K562 (cell line): ENCODE data around the gene KCNJ14. TPM values are rescaled to one million over a fixed set of nuclear protein-coding genes. Genes with fewer than 3 reads are reported as not detected.
A peak's percentile ranks its signal among the peaks of the same experiment; 100 is the strongest.

Experiments used
- ARHGAP35 ChIP-seq: fragments of 450-650 bp; IDR thresholded peaks from 2 replicates; pipeline ENCODE4 v1.6.1; 2018; ENCODE audit not compliant: partially characterized antibody
- ARNT ChIP-seq, 2 experiments: fragments of 450-650 bp; IDR thresholded peaks; 2 replicates each; pipeline ENCODE4 v1.6.1; 2016; ENCODE audit warnings: mild to moderate bottlenecking in 1 of 2
- C11orf30 ChIP-seq: fragments of 450-650 bp; IDR thresholded peaks from 2 replicates; pipeline ENCODE4 v1.6.1; 2016; ENCODE audit warnings: low read depth, mild to moderate bottlenecking
- CTCFL ChIP-seq: IDR thresholded peaks from 2 replicates; pipeline ENCODE4 v1.6.1; 2011; ENCODE audit warnings: borderline replicate concordance, low read depth, mild to moderate bottlenecking, moderate library complexity, low read length; ENCODE audit not compliant: insufficient read depth, poor library complexity, severe bottlenecking
- E2F3 ChIP-seq: fragments of 250-450 bp; sonication (Bioruptor Pico); IDR thresholded peaks from 2 replicates; pipeline ENCODE4 v1.4.0; 2020; ENCODE audit warnings: mild to moderate bottlenecking
- GABPA ChIP-seq: fragments of 200-800 bp; sonication (Bioruptor generic); conservative IDR thresholded peaks from 2 replicates; pipeline ENCODE4 v1.6.1; 2016; ENCODE audit warnings: low read depth, missing genetic modification characterization, missing compliant biosample characterization
- LCOR ChIP-seq: sonication (generic); formaldehyde crosslinking; IDR thresholded peaks from 2 replicates; pipeline ENCODE4 v1.8.0; 2022; ENCODE audit warnings: mild to moderate bottlenecking, missing genetic modification reagents
- MBD2 ChIP-seq: sonication (generic); IDR thresholded peaks from 2 replicates; pipeline ENCODE4 v1.6.1; 2016; ENCODE audit warnings: low read depth, borderline replicate concordance
- NR2C2 ChIP-seq, 2 experiments: fragments of 200-800 bp in 1 of 2; sonication (Bioruptor generic) in 1 of 2; sonication (generic) in 1 of 2; formaldehyde crosslinking in 1 of 2; IDR thresholded peaks; 2 replicates each; pipeline versions ENCODE4 v1.6.1 to v1.8.0; 2016 to 2022; ENCODE audit warnings: mild to moderate bottlenecking in 1 of 2, missing compliant biosample characterization in 1 of 2, missing genetic modification characterization in 1 of 2, missing genetic modification reagents in 1 of 2
- RAD21 ChIP-seq, 2 experiments: fragments of 250-450 bp in 1 of 2; fragments of 450-650 bp in 1 of 2; sonication (Bioruptor Pico) in 1 of 2; formaldehyde crosslinking in 1 of 2; IDR thresholded peaks in 1 of 2; conservative IDR thresholded peaks in 1 of 2; 2 replicates each; pipeline versions ENCODE4 v1.4.0 to v1.8.0; 2020 to 2022; ENCODE audit warnings: mild to moderate bottlenecking in 2 of 2, moderate library complexity in 1 of 2
- SIX5 ChIP-seq, 2 experiments: IDR thresholded peaks; 2 replicates each; pipeline ENCODE4 v1.6.1; 2011; ENCODE audit warnings: low read length in 2 of 2, borderline replicate concordance in 1 of 2, low read depth in 1 of 2, mild to moderate bottlenecking in 1 of 2, moderate library complexity in 1 of 2; ENCODE audit not compliant: insufficient read depth in 1 of 2
- SMARCA4 ChIP-seq: fragments of 450-650 bp; IDR thresholded peaks from 2 replicates; pipeline ENCODE4 v1.6.1; 2016
- SOX6 ChIP-seq: fragments of 450-650 bp; IDR thresholded peaks from 2 replicates; pipeline ENCODE4 v1.6.1; 2014; ENCODE audit warnings: mild to moderate bottlenecking
- TRIM25 ChIP-seq: fragments of 450-650 bp; IDR thresholded peaks from 2 replicates; pipeline ENCODE4 v1.7.0; 2016; ENCODE audit warnings: borderline replicate concordance
- ZBTB5 ChIP-seq: fragments of 450-650 bp; IDR thresholded peaks from 2 replicates; pipeline ENCODE4 v1.6.1; 2017; ENCODE audit warnings: antibody characterized with exemption
- ZC3H4 ChIP-seq: sonication (generic); formaldehyde crosslinking; IDR thresholded peaks from 2 replicates; pipeline ENCODE4 v1.9.0; 2021; ENCODE audit warnings: missing genetic modification reagents, borderline replicate concordance
- ZEB2 ChIP-seq: fragments of 450-650 bp; IDR thresholded peaks from 2 replicates; pipeline ENCODE4 v1.6.1; 2016
- ZFP36 ChIP-seq: fragments of 150-350 bp; IDR thresholded peaks from 2 replicates; pipeline ENCODE4 v1.6.1; 2018; ENCODE audit warnings: low read length, low read depth; ENCODE audit not compliant: partially characterized antibody
- ZNF184 ChIP-seq: sonication (generic); formaldehyde crosslinking; IDR thresholded peaks from 2 replicates; pipeline ENCODE4 v1.5.0; 2020; ENCODE audit warnings: missing genetic modification reagents
- ZNF668 ChIP-seq: fragments of 250-450 bp; sonication (Bioruptor Pico); IDR thresholded peaks from 2 replicates; pipeline ENCODE4 v1.8.0; 2022; ENCODE audit warnings: mild to moderate bottlenecking, inconsistent platforms
- polyA plus RNA-seq, 8 experiments: library from polyadenylated mRNA; depleted of rRNA in 4 of 8; stranded (reverse) in 5 of 8; unstranded in 3 of 8; fragments of >200 nt; fragmentation: Nextera tagmentation in 2 of 8; fragmentation: Illumina TruSeq in 1 of 8; extraction: Ambion mirVana in 2 of 8; extraction: Trizol in 1 of 8; gene quantifications; 2 replicates each; pipeline versions ENCODE4 v1.2.1 to v1.2.3, GENCODE V29; 2011 to 2014; ENCODE audit warnings: inconsistent platforms in 1 of 8, missing spikeins in 1 of 8
- total RNA-seq, 7 experiments: library from RNA; depleted of rRNA in 6 of 7; stranded (reverse); fragments of >200 nt in 6 of 7; fragmentation: Illumina TruSeq in 2 of 7; extraction: Trizol in 2 of 7; gene quantifications; 2 replicates each; pipeline versions ENCODE4 v1.2.1 to v1.2.3, GENCODE V29; 2011 to 2021; ENCODE audit warnings: low replicate concordance in 1 of 7

Gene KCNJ14
- total and polyA plus RNA-seq, 9 of the 15 experiments (the other 6 are each of a cell fraction or from before 2014, with no cell fraction given) = 0.15 to 1.6 (median 0.49) TPM

- TF ChIP-seq ZNF184 (CRISPR knock-in tag) (no peak), C11orf30 (peak; percentile 52; the same call in 1 of the 2 replicates), NR2C2 (CRISPR knock-in tag; IDR thresholded peaks at IDR 0.05) (peak; percentile 95; the same call in 1 of the 2 replicates), NR2C2 (tag; IDR thresholded peaks at IDR 0.05) (peak; percentile 97), MBD2 (0 out of 2 replicates have a peak, but pooled peaks have one; percentile 5), ZBTB5 (peak; percentile 52; the same call in 1 of the 2 replicates), RAD21 (CRISPR knock-in tag; conservative IDR thresholded peaks at IDR 0.05 in 1 of 2, IDR thresholded peaks at IDR 0.05 in 1 of 2) (no peak), SMARCA4 (peak; percentile 77), E2F3 (no peak), GABPA (tag) (0 out of 2 replicates have a peak, but pooled peaks have one; percentile 38), ZNF668 (CRISPR knock-in tag) (no peak), ZFP36 (peak; percentile 63), ARHGAP35 (peak; percentile 88), SIX5 (IDR thresholded peaks at IDR 0.05; ENCODE audit: borderline replicate concordance in 1 of 2, insufficient read depth in 1 of 2, low read depth in 1 of 2, low read length in 2 of 2) (no peak), ZEB2 (peak; percentile 95), LCOR (no peak), SOX6 (peak; percentile 6; the same call in 1 of the 2 replicates), CTCFL (no peak), ZC3H4 (CRISPR knock-in tag) (no peak), ARNT (IDR thresholded peaks at IDR 0.05) (peak; percentile 85; a peak in 3 of 4 replicates), TRIM25 (peak; percentile 86; the same call in 1 of the 2 replicates)
Observed at GRCh38 chr19:48501494-48502349, 46.3 kb downstream of the KCNJ14 start (continued).
